GM13976 (cell line): Measurements from ENCODE around the gene HERPUD1.

ENCODE experiments used
- DNase-seq: peaks from one replicate; pipeline ENCODE4 v3.0.0; 2012; ENCODE audit warnings: low spot score
- CTCF ChIP-seq: IDR thresholded peaks from 2 replicates; pipeline ENCODE4 v1.5.1; 2012; ENCODE audit warnings: borderline replicate concordance, mild to moderate bottlenecking; ENCODE audit not compliant: insufficient read depth; ENCODE audit errors: extremely low read depth, missing control alignments, control extremely low read depth
- in situ Hi-C: fragments of 300-500 bp; cut with MboI; formaldehyde crosslinking; loops from one replicate; pipeline ENCODE4 v1.12.0; 2022; ENCODE audit warnings: low sequenced_read_pairs, mixed read lengths, inconsistent platforms; ENCODE audit not compliant: unreplicated experiment

HERPUD1 gene

DNA sequence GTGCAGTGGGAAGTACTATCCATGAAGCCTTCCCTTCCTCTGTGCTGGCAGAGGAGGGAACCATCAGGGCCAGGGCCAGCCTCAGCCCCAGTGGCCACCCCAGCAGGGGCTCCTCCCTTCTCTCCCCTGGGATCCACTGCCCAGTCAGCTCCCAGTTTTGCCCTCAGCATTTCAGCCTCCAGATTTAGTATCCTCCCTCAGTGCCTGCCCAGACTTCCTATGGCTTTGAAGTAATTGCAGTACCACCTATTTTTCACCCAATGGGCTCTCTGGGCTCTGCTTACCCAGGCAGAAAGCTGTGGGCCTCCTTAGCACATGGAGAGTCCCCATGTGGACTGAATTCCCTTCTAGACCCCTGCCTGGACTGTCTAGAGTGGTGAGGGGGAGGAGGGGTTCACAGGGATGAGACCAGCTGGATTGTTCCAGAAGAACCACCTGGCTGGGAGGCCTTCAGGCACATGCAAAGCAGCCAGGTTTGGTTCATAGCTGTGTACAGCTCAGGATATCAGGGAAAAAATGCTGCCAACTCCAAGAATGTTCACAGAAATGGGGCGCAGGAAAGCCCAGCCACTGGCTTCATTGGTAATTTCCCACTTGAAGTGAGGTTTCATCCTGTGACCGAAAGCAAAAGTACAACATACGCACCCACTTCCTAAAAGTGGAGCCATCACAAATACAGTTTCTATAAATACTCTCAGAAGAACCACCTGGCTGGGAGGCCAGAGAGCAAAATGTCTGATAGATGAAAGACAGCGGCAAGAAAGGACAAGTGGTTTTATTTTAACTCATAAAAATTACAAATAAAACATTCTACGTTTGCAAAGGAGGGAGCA, 15.2 kb upstream of the HERPUD1 start:
- in situ Hi-C loops, result no loop called here
- no peak for TF ChIP-seq CTCF
- peak; percentile 81 for DNase-seq

DNA sequence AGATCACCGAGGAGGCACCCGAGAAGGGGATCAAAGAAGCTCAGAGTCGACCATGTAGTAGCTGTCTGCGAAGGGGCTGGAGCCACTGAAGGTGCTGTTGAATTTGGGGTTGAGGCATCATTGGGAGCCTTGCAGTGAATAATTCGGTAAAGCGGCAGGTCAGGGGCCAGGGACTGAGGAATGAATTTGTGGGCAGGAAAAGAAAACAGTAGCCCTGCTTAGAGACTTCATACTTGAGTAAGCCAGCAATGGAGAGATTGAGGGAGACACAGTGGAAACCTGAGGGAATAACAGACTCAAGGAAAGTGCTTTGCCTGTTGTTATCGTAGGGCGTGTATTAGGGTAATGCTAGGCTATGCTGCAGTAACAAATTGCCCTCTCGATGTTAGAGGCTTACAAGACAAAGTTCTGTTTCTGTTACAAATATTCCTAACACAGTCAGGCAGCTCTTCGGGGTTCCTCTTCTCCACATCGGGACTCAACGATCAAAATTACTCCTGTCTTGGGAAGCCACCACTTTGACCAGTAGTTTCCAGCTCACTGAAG, 13.4 kb upstream of the HERPUD1 start:
- no peak for DNase-seq
- in situ Hi-C loops, result no loop called here

DNA sequence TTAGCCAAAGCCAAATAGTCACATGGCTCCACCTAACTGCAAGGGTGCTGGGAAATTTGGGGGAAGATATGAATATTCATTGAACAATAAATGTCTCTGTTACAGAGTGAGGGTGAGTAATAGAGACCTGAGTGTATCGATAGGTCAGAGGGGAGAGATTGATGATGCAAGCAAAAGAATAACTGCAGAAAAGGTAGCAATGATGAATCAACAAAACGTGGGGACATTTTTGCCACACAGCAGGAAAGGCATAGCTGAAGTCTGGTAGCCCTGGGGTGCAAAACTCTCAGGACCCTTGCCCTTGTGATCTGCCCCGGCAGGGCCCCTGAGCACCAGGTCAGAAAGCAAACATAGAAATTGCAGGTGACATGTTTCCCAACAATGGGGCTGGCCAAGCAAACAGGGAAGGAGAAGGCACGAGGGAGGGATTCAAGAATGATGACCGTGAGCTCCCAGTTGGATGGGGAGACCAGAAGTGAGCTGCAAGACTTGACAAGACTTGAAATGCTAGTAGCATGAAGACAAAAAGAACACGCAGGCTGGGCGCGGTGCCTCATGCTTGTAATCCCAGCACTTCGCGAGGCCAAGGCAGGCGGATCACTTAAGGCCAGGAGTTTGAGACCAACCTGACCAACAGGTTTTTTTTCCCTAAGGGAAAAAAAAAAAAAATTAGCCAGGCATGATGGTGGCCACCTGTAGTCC, 12.7 kb upstream of the HERPUD1 start:
- no peak for DNase-seq
- in situ Hi-C loops, result no loop called here
- TF ChIP-seq CTCF, result no peak

More for the DNA sequence above, 13.4 kb upstream of the HERPUD1 start:
- TF ChIP-seq CTCF, result no peak

DNA sequence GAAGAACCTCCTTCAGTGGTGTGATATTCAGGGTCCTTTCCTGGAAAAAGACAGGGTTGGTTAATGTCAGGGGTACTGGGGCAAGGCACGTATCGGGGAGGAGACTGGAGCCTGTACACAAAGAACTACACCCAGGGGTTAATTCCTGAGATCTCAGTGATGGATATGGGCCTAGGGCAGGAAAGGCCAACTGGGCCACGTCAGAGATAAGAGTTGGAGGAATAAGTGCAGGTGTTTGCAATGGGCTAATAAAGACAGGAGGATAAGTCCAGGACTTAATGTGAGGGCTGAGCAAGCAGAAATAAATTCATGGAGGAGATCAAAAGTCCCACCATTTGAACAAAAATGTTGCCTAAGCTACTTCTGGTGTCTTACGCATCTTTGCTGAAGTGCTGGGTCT, 10.4 kb upstream of the HERPUD1 start:
- in situ Hi-C loops, result no loop called here
- no peak for DNase-seq

GRCh38 chr16:56923481-56924091, 8.4 kb upstream of the HERPUD1 start:
- in situ Hi-C loops, result no loop called here
- DNase-seq, result no peak
- no peak for TF ChIP-seq CTCF

More for the DNA sequence above, 10.4 kb upstream of the HERPUD1 start:
- no peak for TF ChIP-seq CTCF

- TF ChIP-seq CTCF, result no peak
- in situ Hi-C loops, result no loop called here
These were observed 4.5 kb upstream of the HERPUD1 start for GRCh38 chr16:56927471-56927870.

More at GRCh38 chr16:56927471-56927870, 4.5 kb upstream of the HERPUD1 start:
- no peak for DNase-seq
